RWPE2 (cell line): ENCODE measurements around the gene AIFM3.
"Not testable (repeated sequence)": the region's sequence is repeated elsewhere in the genome, so short reads cannot be mapped to it uniquely, and the experiment has no call there.

Source experiments
- ATAC-seq: fragments of 200-7000 bp; cut with Tn5 transposase; 3 replicates; pipeline ENCODE4 v1.9.1; 2021; ENCODE audit warnings: low read depth
- DNase-seq: peaks from one replicate; pipeline ENCODE4 v3.0.0-alpha.2; 2020; ENCODE audit warnings: low spot score
- H3K27ac ChIP-seq: fragments of 450-650 bp; 2 replicates; pipeline ENCODE4 v1.5.1; 2017; ENCODE audit warnings: mild to moderate bottlenecking; ENCODE audit not compliant: poor library complexity, severe bottlenecking
- H3K27me3 ChIP-seq: fragments of 250-450 bp; sonication (Bioruptor Pico); 2 replicates; pipeline ENCODE4 v1.5.1; 2021; ENCODE audit warnings: mild to moderate bottlenecking, moderate library complexity; ENCODE audit not compliant: insufficient read depth, poor library complexity, severe bottlenecking
- H3K36me3 ChIP-seq: fragments of 250-450 bp; sonication (Bioruptor Pico); 2 replicates; pipeline ENCODE4 v1.5.1; 2020; ENCODE audit warnings: low read depth, mild to moderate bottlenecking, moderate library complexity
- H3K4me1 ChIP-seq: fragments of 250-450 bp; sonication (Bioruptor Pico); 2 replicates; pipeline ENCODE4 v1.5.1; 2021; ENCODE audit warnings: mild to moderate bottlenecking, moderate library complexity; ENCODE audit not compliant: insufficient read depth, poor library complexity, severe bottlenecking
- H3K4me3 ChIP-seq: fragments of 250-450 bp; sonication (Bioruptor Pico); 2 replicates; pipeline ENCODE4 v1.5.1; 2021; ENCODE audit warnings: mild to moderate bottlenecking, moderate library complexity; ENCODE audit not compliant: severe bottlenecking
- H3K9me3 ChIP-seq: fragments of 250-450 bp; sonication (Bioruptor Pico); 2 replicates; pipeline ENCODE4 v1.5.1; 2021; ENCODE audit warnings: mild to moderate bottlenecking, moderate library complexity; ENCODE audit not compliant: severe bottlenecking
- TF ChIP-seq, protein P1 (sequence below): fragments of 450-650 bp; IDR thresholded peaks from one replicate; pipeline ENCODE4 v1.5.1; 2017; ENCODE audit warnings: mild to moderate bottlenecking, moderate library complexity; ENCODE audit not compliant: poor library complexity, severe bottlenecking

Gene AIFM3

DNA sequence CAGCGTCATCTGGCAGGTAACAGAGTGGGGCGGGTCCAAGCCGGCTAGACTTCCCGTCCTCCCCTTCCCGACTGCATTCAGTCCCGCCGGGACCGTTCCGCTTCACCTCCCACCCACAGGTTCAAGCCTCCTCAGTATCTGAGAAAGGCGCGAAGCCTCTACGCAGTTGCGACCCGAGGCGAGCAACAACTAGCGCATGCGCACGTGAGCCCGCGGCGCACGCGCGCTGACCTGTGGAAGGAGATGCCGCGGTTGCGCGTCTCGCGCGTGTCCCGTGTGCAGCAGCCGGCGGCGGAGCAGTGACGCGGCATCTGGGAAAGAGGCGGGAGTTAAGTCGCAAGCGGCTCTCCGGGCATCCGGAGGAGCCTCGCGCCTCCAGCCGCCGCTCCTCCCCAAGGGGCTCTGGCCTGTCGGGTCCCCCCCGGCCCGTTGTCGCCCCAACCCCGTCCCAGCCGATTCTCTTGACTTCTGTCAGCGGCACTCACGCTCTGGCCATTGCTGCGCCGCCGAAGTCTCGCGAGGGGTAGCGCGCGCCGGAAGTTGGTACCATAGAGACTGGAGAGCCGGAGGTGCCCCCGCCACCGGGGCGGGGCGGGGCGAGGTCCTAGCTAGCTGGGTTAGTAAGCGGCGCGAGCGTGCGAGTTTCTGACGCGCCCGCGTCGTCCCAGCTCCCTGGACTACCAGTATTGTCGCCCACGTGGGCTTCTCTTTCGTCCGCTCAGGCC lies 34.7 kb downstream of the AIFM3 start, which contains the start of gene THAP7:
THAP7 (minus strand) TSS at position 518 of the 725 bp plus-strand sequence; CDS start at position 311, 207 bp downstream.
- Histone ChIP-seq H3K9me3 (peaks cover 2% of the 10 kb centered on the region), H3K4me1 (no peaks in the 10 kb centered on the region), H3K4me3 (peak within 1 kb of the TSS; percentile 87), H3K27ac (peak within 1 kb of the TSS; percentile 88), H3K36me3 (peaks cover 23% of the 10 kb centered on the region), H3K27me3 (no peaks in the 10 kb centered on the region)
- TF ChIP-seq, protein P1, sequence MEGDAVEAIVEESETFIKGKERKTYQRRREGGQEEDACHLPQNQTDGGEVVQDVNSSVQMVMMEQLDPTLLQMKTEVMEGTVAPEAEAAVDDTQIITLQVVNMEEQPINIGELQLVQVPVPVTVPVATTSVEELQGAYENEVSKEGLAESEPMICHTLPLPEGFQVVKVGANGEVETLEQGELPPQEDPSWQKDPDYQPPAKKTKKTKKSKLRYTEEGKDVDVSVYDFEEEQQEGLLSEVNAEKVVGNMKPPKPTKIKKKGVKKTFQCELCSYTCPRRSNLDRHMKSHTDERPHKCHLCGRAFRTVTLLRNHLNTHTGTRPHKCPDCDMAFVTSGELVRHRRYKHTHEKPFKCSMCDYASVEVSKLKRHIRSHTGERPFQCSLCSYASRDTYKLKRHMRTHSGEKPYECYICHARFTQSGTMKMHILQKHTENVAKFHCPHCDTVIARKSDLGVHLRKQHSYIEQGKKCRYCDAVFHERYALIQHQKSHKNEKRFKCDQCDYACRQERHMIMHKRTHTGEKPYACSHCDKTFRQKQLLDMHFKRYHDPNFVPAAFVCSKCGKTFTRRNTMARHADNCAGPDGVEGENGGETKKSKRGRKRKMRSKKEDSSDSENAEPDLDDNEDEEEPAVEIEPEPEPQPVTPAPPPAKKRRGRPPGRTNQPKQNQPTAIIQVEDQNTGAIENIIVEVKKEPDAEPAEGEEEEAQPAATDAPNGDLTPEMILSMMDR, result no peak
- ATAC-seq (peak; percentile 83), DNase-seq (peak; percentile 95)

GRCh38 chr22:21003782-21004181 lies 36.7 kb downstream of the AIFM3 start:
- Histone ChIP-seq H3K27ac (no peak overlapping the region), H3K9me3 (peaks cover 2% of the 10 kb centered on the region), H3K27me3 (no peaks in the 10 kb centered on the region), H3K4me3 (no peak overlapping the region), H3K36me3 (peaks cover 23% of the 10 kb centered on the region), H3K4me1 (no peaks in the 10 kb centered on the region)
- DNase-seq (no peak), ATAC-seq (no peak)
- TF ChIP-seq, protein P1, result no peak

GRCh38 chr22:21009208-21009607 lies 42.2 kb downstream of the AIFM3 start:
- ATAC-seq, H3K36me3 ChIP-seq, DNase-seq, H3K9me3 ChIP-seq, H3K4me1 ChIP-seq, H3K4me3 ChIP-seq, H3K27me3 ChIP-seq, H3K27ac ChIP-seq: not testable (repeated sequence)

DNA sequence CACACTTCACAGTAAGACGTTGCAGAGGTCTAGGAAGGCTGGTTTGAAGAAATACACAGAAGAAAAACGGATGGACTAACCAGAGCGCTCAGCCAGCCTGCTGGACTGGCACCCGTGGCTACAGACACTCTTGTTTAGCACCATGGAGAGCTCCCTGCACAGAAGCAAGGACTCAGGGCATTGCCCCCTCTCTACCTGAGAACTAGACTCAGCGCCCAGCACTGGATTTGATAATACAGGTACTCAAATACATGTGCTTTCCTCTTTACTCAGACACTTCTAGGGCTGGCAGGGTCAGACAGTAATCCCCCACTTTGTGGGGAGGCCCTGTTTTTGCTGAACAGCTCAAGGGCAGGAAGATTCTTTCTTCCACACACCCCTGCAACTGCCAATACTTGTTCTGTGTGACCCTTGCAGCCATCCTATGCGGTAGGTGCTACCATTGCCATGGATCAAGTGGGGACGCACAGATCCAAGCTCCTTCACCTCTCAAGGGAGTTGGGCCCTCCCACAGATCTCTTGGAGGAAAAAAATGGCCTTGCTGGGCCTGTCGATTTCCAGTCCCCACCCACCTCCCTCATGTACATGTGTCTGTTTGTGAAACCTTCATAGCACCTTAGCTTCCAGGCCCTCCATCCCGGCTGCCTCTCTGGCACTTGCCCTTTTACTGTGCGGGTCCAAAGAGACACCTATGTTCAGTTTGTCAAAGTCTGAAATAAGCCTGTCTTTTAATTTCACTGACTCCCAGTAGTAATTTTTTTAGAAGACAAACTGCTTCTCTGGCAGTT lies 42.8 kb downstream of the AIFM3 start:
- ATAC-seq, result peak; percentile 43; the same call in 2 of the 3 replicates
- H3K27ac ChIP-seq, result no peak overlapping the region
- H3K4me1 ChIP-seq, result peaks cover 3% of the 10 kb centered on the region
- no peaks in the 10 kb centered on the region for H3K36me3 ChIP-seq
- H3K9me3 ChIP-seq, result no peaks in the 10 kb centered on the region
- no peak for DNase-seq
- H3K4me3 ChIP-seq, result no peak overlapping the region
- TF ChIP-seq, protein P1, result no peak
- H3K27me3 ChIP-seq, result no peaks in the 10 kb centered on the region

DNA sequence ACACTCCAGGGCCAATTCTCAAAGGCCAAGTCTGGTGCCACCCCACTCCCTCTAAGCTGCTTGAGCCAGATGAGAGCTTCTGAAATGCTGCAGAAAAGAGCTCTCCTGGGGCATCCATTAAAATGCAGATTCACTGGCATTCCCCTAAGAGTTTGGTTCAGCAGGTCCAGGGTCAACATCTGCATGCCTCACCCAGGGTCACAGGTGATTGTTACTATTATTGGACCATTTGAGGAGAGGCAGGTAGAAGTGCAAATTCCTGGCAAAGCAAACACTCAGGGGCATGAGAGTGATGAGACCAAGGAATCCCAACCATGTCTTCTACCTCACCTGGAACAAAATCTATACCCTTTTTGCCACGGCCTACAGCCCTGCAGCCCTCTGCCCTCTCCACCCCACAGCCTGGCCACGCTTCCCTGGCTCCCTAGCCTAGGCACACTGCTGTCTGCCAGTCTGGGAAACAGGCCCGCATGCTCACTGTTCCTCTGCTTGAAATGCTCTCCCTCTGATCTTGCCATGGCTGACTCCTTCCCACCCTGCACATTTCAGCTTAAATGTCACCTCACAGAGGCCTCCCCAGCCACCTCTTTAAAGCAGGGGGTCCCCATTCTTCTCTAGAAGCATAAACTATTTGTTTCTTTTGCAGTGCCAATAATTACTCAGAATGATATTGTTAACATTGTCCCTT lies 43.5 kb downstream of the AIFM3 start:
- H3K4me1 ChIP-seq, result peaks cover 6% of the 10 kb centered on the region
- no peak overlapping the region for H3K27ac ChIP-seq
- no peak for DNase-seq
- H3K36me3 ChIP-seq, result no peaks in the 10 kb centered on the region
- H3K4me3 ChIP-seq, result no peak overlapping the region
- no peaks in the 10 kb centered on the region for H3K27me3 ChIP-seq
- ATAC-seq, result no peak
- H3K9me3 ChIP-seq, result no peaks in the 10 kb centered on the region
- TF ChIP-seq, protein P1, result no peak
